Caki2 (cell line): ENCODE data around the gene RABGAP1L. TPM values are rescaled to one million over a fixed set of nuclear protein-coding genes. Genes with fewer than 3 reads are reported as not detected.

ENCODE experiments used
- DNase-seq: peaks from one replicate; pipeline ENCODE4 v3.0.0-alpha.2; 2015; ENCODE audit warnings: low read depth
- in situ Hi-C: cut with HindIII; loops from 2 replicates; pipeline ENCODE4 v1.10.0; 2016; ENCODE audit warnings: low sequenced_read_pairs, low pct_unique_long_range_greater_than_20kb, mixed read lengths
- total RNA-seq: library from RNA; depleted of rRNA; stranded (reverse); fragments of >200 nt; shearing (Covaris generic); gene quantifications from 2 replicates; pipeline ENCODE4 v1.2.3, GENCODE V29; 2014; ENCODE audit warnings: low replicate concordance

Gene RABGAP1L
- total RNA-seq, 1 experiment from 2014 or later: 6.8 TPM

DNA sequence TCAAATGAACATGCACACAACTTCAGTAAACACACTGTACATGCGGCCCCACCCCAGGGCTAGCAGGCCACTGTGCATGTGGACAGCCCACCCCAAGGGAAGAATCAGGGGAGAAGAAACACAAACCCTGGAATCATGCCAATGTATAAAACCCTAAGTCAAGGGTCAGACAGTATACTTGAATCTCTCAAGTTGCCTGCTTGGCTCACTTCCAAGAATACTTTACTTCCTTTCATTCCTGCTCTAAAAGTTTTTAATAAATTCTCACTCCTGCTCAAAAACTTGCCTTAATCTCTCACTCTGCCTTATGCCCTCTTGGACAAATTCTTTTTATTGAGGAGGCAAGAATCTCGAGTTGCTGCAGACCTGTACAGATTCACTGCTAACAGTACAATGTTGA is 609.2 kb downstream of the RABGAP1L start:
- in situ Hi-C loops: no loop called here
- no peak for DNase-seq

DNA sequence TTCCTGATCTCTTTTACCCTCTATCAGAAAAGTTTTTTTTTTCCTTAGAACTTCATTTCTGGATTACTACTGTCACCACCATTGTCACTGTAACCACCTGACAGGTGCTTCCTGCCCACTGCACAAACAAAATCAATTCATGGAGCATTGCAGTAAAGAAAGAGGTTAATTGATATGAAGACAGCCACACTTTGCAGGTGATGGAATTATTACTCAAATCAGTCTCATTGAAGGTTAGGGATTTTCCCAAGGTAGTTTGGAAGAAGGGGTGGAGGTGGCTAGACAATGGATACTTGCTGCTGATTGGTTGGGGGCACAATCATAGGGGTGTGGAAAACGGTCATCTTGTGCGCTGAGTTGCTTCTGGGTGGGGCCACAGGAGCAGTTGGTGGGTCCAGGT is 609.6 kb downstream of the RABGAP1L start:
- no peak for DNase-seq
- in situ Hi-C loops: no loop called here

DNA sequence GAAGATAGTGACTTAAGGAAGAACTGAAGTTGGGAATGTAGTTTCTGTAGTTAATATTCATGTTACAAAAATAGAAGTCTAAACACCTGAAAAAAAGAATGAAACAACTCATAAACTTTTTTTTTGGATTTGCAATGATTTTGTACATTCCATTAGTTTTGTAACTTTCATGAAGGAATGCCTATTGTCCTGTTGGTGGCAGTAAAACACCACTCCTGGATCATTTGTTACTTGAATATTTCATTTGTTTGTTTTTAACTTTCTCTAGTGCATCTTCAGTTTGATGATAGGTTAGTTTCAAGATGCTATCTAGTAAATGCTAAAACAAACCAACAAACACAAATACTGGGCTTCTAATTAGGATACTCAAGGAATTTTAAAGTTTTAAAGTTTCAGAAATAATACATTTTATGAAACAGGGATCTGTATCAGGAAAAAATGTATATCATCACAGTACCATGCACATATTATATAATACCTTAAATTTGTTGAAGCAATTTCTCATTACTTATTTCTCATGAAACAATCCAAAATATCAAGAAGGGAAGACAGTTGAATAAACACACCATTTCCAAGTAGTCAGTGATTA is 610.7 kb downstream of the RABGAP1L start:
- in situ Hi-C loops: no loop called here

DNA sequence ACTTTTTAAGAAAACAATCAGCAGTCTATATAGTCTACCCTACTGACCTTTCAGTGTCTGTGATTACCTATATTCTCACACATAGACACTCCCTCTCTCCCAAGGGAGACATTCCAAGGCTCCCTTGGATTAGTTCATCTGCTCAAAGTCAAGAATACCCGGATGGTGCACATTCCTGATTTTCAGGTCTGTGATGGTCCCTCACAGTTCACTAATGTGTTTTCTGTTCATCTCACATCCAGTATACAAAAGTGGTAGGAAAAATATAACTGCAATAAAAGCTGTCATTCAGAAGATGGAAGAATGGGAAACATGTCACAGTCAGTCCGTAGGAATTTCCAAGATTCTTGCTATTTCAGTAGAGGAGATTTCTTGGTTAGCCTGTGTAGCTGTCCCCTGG is 616.3 kb downstream of the RABGAP1L start:
- DNase-seq: no peak
- in situ Hi-C loops: no loop called here

More for the DNA sequence above, 610.7 kb downstream of the RABGAP1L start:
- DNase-seq: peak; percentile 28

DNA sequence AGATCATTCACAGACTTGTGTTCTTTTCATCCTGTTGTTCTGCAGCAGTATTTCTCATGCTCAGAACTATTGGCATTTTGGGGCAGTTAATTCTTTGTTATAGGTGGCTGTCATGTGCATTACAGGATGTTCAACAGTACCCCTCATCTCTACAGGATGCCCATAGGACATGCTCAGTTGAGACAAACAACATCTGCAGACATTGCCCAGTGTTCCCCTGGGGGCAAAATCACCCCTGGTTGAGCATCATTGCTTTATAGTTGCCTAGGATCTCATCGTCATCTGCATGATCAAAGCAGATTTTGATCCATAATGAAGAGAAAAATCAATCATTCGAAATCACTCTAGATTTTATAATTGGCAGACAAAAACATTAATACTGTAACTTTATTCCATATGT is 617.9 kb downstream of the RABGAP1L start:
- no peak for DNase-seq
- in situ Hi-C loops: no loop called here

DNA sequence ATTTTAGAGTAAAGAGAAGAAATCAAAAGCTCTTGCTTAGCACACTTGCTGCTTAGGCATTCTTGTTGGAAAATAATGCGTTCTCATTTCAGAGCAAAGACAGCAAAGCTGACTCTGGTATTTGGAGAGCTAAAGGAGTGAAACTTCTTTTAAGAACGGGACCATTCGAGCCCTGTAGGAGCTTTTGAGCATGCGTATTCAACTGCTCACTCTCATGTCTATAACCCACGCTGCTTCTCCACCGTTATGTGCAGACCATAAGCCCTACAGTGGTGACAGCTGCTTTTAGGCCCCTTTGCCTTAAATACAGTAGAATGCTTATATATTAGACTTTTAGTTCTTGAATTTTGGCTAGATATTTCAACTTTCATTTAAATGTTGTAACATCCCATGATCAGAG is 626.2 kb downstream of the RABGAP1L start:
- DNase-seq: no peak
- in situ Hi-C loops: loop anchor here (5.0 kb wide), 1 partner anchor 217 kb away; no protein-coding TSS in a partner anchor

DNA sequence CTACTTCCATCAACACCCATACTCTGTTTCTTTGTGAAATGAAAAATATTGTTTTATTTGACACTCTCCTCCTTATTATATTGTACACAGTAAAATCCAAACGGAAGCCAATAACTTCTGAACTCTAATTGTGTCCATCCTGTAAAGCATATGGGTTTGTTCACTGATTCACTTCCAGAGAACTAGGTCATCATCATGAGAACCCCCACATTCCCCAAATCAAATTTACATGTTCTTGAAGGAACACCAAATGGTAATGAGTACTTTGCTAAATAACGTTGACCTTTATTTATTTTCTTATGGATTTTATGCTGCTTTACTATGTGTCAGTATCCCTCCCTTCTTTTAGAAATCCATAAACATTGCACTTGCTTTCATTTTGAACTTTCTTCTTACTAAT is 627.0 kb downstream of the RABGAP1L start:
- in situ Hi-C loops: loop anchor here (5.0 kb wide), 1 partner anchor 216 kb away; no protein-coding TSS in a partner anchor

DNA sequence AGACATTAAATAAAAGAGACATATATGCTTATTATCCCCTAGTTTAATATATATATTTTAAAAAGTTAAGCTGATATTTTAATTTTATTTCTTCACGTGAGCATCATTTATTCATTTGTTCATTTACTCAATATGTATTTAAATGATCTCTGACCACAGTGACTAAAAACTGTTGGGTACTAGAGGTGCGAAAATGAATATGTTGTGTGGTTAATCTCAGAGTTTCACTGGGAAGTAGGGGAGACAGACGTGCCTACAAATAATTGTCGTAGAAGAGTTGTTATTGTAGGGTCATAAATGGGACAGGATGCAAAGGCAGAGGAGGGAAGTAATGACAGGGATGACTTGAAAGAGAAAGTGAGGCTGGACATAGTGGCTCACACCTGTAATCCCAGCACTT is 627.4 kb downstream of the RABGAP1L start:
- in situ Hi-C loops: loop anchor here (5.0 kb wide), 1 partner anchor 216 kb away; no protein-coding TSS in a partner anchor
- no peak for DNase-seq

More for the DNA sequence above, 627.0 kb downstream of the RABGAP1L start:
- DNase-seq: no peak

DNA sequence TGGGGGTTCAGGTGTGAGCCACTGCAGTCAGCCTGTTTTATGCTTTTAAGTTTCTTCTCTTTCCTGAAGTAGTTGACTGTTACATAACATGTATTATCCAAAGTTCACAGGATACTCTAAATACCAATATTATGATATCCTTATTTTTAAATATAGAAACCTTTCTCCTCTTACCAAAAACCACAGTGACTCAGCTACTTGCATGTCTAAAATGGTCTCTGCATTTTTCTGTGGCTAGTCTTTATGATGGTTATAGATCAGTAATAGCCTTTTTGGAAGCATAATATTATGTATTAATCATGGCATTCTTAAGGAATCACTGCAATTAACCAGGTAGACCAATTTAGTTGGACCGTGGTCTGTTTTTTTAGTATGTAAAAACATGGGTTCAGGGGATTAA is 629.7 kb downstream of the RABGAP1L start:
- peak; percentile 26 for DNase-seq
- in situ Hi-C loops: loop anchor here (5.0 kb wide), 1 partner anchor 213 kb away; no protein-coding TSS in a partner anchor

DNA sequence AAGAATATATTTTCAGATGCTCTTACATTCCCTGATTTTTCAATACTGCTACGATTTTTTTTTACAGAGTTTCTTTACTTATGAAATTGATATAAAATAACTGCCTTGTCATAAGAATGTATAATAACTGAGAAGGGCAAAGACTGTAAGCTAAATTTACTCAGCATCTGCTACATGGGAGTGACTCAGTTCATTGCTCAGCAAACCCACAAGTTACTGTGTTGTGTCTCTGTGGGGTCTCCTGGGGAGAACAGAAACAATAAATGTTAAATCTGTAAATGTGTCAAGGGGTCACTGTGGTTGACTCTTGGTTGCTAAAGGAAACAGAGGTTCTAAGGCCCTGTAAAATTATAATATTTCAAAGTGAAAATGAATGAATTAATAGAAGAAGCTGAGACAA is 630.1 kb downstream of the RABGAP1L start:
- peak; percentile 46 for DNase-seq
- in situ Hi-C loops: loop anchor here (5.0 kb wide), 1 partner anchor 213 kb away; no protein-coding TSS in a partner anchor

DNA sequence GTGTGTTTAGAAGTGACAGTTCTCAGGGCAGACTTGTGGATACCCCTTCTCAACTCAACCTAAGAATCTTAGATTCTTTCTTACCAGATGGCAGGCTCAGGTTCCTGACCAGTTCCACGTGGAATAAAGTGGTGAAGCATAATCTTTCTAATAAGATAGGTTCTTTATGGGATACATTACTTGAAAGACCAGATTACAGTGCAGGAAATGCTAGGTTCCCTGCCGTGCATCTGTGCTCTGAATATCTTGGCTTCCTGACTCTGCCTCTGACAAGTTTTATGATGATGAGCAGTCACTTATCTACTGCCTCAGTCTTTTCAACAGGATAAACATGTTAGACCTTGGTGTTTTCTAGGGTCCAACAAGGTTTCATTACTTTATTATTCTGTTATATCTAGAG is 632.5 kb downstream of the RABGAP1L start:
- in situ Hi-C loops: no loop called here
- no peak for DNase-seq

DNA sequence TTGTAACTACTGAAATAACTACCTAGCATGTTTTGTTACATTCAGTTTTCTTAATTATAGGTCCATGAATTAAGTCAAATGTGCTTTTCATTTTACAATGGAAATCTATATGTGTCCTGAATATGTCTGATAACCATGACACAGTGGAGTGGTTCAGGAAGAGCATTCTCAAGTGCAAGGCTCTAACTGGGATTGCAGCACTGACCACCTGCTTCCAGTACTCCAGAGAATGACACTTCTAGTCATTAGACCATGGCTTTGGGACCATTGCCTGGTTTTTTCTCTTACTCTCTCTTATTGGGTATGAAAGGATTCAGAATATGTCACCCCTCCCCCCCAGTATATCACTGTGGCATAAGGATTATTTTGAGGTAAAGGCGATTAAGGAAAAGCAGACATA is 635.5 kb downstream of the RABGAP1L start:
- DNase-seq: no peak
- in situ Hi-C loops: no loop called here

DNA sequence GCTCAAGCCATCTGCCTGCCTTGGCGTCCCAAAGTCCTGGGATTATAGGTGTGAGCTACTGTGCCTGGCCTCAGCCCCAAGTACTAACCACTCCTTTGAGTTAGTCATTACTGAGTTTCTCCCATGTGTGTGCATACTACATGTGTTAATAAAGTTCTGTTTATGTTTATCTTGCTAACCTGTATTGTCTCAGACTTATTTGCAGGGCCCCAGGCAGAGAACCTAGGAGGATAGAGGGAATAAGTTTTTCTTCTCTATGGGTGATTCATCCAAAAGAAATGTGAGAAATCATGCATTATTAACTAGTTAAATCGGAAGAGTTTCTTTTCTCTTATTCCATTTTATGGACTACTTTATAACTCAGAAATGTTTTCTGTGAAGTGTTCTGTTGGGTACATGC is 636.5 kb downstream of the RABGAP1L start:
- peak; percentile 74 for DNase-seq
- in situ Hi-C loops: no loop called here

DNA sequence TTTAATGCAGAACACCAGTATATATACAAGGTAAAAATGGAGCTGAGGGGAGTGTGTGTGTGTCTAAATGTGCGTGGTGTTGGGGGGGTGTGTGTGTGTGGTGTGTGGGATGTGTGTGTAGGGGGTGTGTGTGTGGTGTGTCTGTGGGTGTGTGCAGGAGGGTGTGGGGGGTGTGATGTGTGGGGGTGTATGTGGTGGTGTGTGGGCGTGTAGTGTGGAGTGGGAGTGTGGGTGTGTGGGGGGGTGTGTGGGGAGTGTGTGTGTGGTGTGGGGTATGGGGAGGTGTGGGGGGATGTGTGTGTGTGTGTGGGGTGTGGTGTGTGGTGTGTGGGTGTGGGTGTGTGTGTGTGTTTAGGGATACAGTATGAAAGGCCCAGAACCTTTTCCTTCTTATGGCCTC is 638.1 kb downstream of the RABGAP1L start:
- no peak for DNase-seq
- in situ Hi-C loops: no loop called here

DNA sequence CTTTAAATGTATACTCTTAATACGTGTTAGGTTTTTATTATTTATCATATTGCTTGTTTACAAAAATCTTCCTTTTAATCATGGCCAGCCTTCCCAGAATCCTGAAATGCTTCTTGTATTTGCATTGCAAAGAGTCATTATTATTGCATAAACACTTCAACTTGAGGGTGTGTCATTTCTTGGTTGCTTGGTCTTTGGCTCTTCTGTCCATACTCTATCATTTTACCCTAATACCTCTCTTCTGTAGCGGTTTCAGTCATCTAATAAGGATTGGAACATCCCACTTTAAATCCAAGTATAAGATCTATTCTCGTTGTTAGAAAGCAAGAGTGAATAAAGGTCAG is 639.8 kb downstream of the RABGAP1L start:
- in situ Hi-C loops: no loop called here
- DNase-seq: no peak

DNA sequence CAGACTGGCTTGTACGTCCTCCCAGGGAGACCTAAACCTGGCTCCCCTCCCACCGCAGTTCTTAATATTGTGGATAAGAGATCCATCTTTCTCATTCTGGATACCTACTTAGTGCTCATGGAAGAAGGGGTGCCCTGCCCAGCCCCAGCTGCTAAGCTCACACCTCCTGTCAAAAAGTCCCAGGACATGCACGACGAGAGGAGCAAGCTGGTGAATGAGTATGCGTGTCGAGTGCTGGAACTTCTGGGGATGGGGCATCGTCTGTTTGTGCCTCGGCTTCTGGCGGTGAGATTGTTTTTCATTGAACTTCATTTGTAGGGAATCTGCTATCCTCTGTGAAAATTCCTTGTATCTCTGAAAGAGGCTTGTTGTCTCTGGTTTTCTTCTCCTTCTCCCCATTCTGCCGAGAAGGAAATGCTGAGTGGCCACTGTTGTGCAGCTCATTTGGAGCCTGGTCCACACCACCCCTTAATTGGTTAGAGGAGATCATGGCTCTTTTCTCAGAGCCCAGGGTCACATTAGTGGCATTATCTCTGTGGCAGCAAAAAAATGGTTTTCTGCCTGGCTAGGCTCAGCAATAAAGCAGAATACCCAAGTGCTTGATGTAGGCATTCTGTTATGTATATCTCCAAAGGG is 641.0 kb downstream of the RABGAP1L start:
- no peak for DNase-seq
- in situ Hi-C loops: no loop called here

DNA sequence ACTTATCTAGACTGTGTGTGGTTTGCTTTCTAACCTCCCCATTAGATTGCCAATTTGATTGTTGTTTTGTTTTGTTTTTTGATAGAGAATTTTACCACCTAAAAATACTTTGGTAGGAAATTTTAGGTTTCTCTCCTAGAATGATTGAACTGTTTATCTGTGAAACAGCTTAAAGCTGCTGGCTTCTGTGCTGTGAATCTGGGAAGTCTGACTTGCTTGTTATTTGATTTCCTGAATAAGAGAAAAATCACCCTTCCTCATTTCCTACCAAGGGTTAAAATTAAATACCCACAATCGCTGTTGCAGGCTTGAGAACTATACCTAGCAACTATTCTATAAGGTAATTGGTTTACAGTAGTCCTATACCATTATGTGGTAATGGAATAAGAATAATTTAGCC is 641.6 kb downstream of the RABGAP1L start:
- in situ Hi-C loops: no loop called here
- DNase-seq: no peak

DNA sequence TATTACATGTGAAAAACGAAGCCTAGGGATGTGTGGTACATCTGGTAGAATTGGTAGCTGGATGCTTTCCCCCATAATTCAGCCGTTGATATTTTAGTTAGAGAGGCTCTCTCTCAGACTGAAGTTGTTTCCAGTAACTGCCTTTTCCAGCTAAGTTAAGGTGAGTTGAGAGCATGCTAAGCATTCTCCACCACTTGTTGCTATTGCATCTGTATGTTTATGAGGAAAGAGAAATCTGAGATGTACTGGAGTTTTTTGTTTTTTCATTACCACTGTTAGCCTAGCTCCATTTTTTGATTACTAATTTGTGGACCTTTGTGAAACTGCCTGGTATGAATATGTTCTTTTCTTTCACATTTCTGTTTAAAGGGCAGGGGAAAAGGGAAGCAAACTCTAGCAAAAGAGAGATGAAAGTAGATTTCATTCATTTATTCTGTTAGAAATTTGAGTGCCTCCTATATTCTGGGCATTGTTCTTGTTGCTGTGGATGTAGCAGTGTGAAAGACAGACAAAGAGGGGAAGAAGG is 650.5 kb downstream of the RABGAP1L start:
- DNase-seq: no peak
- in situ Hi-C loops: no loop called here

DNA sequence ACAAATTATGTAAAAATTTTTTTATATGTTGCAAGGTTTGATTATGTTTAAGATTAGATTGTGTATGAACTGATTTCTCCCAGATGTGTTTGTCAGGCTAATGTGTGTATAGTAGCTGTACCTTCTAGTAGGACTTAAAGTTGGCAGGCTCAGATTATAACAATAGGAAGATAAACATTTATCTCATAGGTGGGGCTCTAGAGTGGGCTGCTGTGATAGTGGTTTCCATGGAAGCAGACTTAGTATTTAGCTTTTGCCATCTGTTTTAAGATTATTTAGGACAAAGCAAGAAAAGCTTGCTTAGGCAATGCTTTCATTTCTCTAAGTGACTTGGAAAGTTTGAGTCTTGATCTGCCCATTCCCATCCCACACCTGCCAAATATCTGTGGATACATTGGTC is 652.7 kb downstream of the RABGAP1L start:
- in situ Hi-C loops: no loop called here
- DNase-seq: no peak

DNA sequence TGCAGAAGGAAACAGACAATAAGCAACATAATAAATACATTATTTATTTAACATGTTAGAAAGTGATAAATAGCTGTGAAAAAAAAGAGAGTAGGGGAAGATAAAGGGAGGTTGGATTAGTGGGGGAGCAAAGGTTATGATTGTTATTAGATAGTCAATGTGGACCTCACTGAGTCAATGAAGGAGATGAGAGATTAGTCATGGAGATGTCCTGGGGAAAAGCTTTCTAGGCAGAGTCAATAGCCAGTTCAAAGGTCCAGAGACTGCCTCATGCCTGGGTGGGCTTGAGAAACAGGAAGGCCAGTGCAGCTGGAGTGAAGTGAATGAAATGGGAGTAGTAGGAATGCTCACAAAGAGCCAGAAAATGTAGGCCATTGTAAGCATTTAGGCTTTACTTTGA is 653.3 kb downstream of the RABGAP1L start:
- no peak for DNase-seq
- in situ Hi-C loops: no loop called here
